Nephron (organoid): ENCODE results near the gene HSF2.

Source experiments
- H3K27ac Mint-ChIP-seq, 3 experiments: 2 replicates each; pipeline ENCODE4 v1.8.0; 2020; ENCODE audit warnings: mixed read lengths in 3 of 3, mild to moderate bottlenecking in 2 of 3, moderate library complexity in 1 of 3
- H3K27me3 Mint-ChIP-seq: 2 replicates; pipeline ENCODE4 v1.8.0; 2021; ENCODE audit warnings: low read depth, mild to moderate bottlenecking, moderate library complexity, mixed read lengths
- H3K36me3 Mint-ChIP-seq: 2 replicates; pipeline ENCODE4 v1.8.0; 2020; ENCODE audit warnings: low read depth, mixed read lengths
- H3K4me1 Mint-ChIP-seq: 2 replicates; pipeline ENCODE4 v1.8.0; 2020; ENCODE audit warnings: mixed read lengths
- H3K4me3 Mint-ChIP-seq, 3 experiments: 2 replicates each; pipeline ENCODE4 v1.8.0; 2020; ENCODE audit warnings: mild to moderate bottlenecking in 3 of 3, mixed read lengths in 3 of 3, moderate library complexity in 2 of 3
- H3K9me3 Mint-ChIP-seq: 2 replicates; pipeline ENCODE4 v1.8.0; 2020; ENCODE audit warnings: mixed read lengths
- CTCF ChIP-seq, 3 experiments: fragments of 200-600 bp; sonication (generic); IDR thresholded peaks; one replicate each; pipeline ENCODE4 v1.5.0; 2021; ENCODE audit warnings: antibody characterized with exemption in 3 of 3; ENCODE audit not compliant: unreplicated experiment in 3 of 3

The HSF2 gene

GRCh38 chr6:122461885-122462284 is 62.4 kb downstream of the HSF2 start:
- H3K4me3 Mint-ChIP-seq: no peak overlapping the region
- no peak for TF ChIP-seq CTCF (IDR thresholded peaks at IDR 0.05; ENCODE audit: unreplicated experiment in 3 of 3)
- H3K4me1 Mint-ChIP-seq: peaks cover 24% of the 10 kb centered on the region
- H3K27me3 Mint-ChIP-seq: no peaks in the 10 kb centered on the region
- peaks cover 6% of the 10 kb centered on the region for H3K9me3 Mint-ChIP-seq
- H3K27ac Mint-ChIP-seq: no peak overlapping the region
- peaks cover 75% of the 10 kb centered on the region for H3K36me3 Mint-ChIP-seq

GRCh38 chr6:122471107-122472021 is 71.9 kb downstream of the HSF2 start, which contains the start of gene SERINC1:
SERINC1 (minus strand) TSS chr6:122471807; CDS start chr6:122471737, 70 bp downstream.
- peaks cover 24% of the 10 kb centered on the region for H3K36me3 Mint-ChIP-seq
- H3K9me3 Mint-ChIP-seq: peaks cover 3% of the 10 kb centered on the region

GRCh38 chr6:122472022-122472340 is 72.5 kb downstream of the HSF2 start:
- H3K4me3 Mint-ChIP-seq: peak overlapping the region; percentile 98 to 99 (median 99)
- H3K9me3 Mint-ChIP-seq: peaks cover under 1% of the 10 kb centered on the region
- H3K27me3 Mint-ChIP-seq: no peaks in the 10 kb centered on the region
- peaks cover 18% of the 10 kb centered on the region for H3K36me3 Mint-ChIP-seq
- peak overlapping the region; percentile 97 to 99 (median 99) for H3K27ac Mint-ChIP-seq
- H3K4me1 Mint-ChIP-seq: peaks cover 24% of the 10 kb centered on the region
- no peak for TF ChIP-seq CTCF (IDR thresholded peaks at IDR 0.05; ENCODE audit: unreplicated experiment in 3 of 3)

More at GRCh38 chr6:122471107-122472021, 71.9 kb downstream of the HSF2 start, which contains the start of gene SERINC1:
- Mint-ChIP-seq H3K27me3 (no peaks in the 10 kb centered on the region), H3K27ac (peak within 1 kb of the TSS; percentile 97 to 99 (median 99)), H3K4me3 (peak within 1 kb of the TSS; percentile 98 to 99 (median 99)), H3K4me1 (peaks cover 28% of the 10 kb centered on the region)
- TF ChIP-seq CTCF (IDR thresholded peaks at IDR 0.05; ENCODE audit: unreplicated experiment in 3 of 3): no peak

- Mint-ChIP-seq H3K36me3 (no peaks in the 10 kb centered on the region), H3K9me3 (no peaks in the 10 kb centered on the region), H3K27ac (no peak overlapping the region), H3K4me1 (peaks cover 5% of the 10 kb centered on the region), H3K27me3 (no peaks in the 10 kb centered on the region), H3K4me3 (peak overlapping the region in 1 of 3 experiments; percentile 49)
- peak; percentile 39 to 65 (median 49) for TF ChIP-seq CTCF (IDR thresholded peaks at IDR 0.05; ENCODE audit: unreplicated experiment in 3 of 3)
These were observed 76.7 kb downstream of the HSF2 start for GRCh38 chr6:122476131-122476530.

GRCh38 chr6:122482750-122483080 is 83.3 kb downstream of the HSF2 start:
- Mint-ChIP-seq H3K4me3 (peak overlapping the region; percentile 76 to 86 (median 80)), H3K9me3 (no peaks in the 10 kb centered on the region), H3K4me1 (no peaks in the 10 kb centered on the region), H3K27ac (no peak overlapping the region), H3K27me3 (no peaks in the 10 kb centered on the region), H3K36me3 (no peaks in the 10 kb centered on the region)
- no peak for TF ChIP-seq CTCF (IDR thresholded peaks at IDR 0.05; ENCODE audit: unreplicated experiment in 3 of 3)
